Prostate gland (tissue), 2 donors: Measurements from ENCODE around the gene HS1BP3. TPM values are rescaled to one million over a fixed set of nuclear protein-coding genes. Genes with fewer than 3 reads are reported as not detected.

Experiments used
- DNase-seq: peaks from one replicate; pipeline ENCODE4 v3.0.0-alpha.2; 2019; ENCODE audit warnings: low spot score
- H3K27ac ChIP-seq, 2 donors: fragments of 200-600 bp; sonication (generic); 2 replicates each; pipeline ENCODE4 v1.5.1; 2017 to 2019
- H3K27me3 ChIP-seq: fragments of 200-600 bp; sonication (generic); replicated peaks from 2 replicates; pipeline ENCODE4 v1.5.1; 2019; ENCODE audit not compliant: insufficient read depth
- H3K36me3 ChIP-seq, 2 donors: fragments of 200-600 bp; sonication (generic); 1 replicate in 1 of 2; 2 replicates in 1 of 2; pipeline versions ENCODE4 v1.5.1 to v1.8.1; 2017 to 2019
- H3K4me1 ChIP-seq: fragments of 200-600 bp; sonication (generic); replicated peaks from 2 replicates; pipeline ENCODE4 v1.5.1; 2019
- H3K4me3 ChIP-seq, 2 donors: fragments of 200-600 bp; sonication (generic); 2 replicates each; pipeline ENCODE4 v1.5.1; 2017 to 2019
- H3K9me3 ChIP-seq: fragments of 200-600 bp; sonication (generic); 2 replicates; pipeline ENCODE4 v1.5.1; 2017
- CTCF ChIP-seq, 4 experiments: fragments of 200-600 bp in 2 of 4; fragments of 450-650 bp in 2 of 4; sonication (generic) in 2 of 4; IDR thresholded peaks; 1 replicate in 3 of 4; 2 replicates in 1 of 4; pipeline ENCODE4 v1.5.1; 2016 to 2019; ENCODE audit warnings: antibody characterized with exemption in 4 of 4, mild to moderate bottlenecking in 2 of 4, moderate library complexity in 2 of 4
- POLR2A ChIP-seq: fragments of 450-650 bp; IDR thresholded peaks from one replicate; pipeline ENCODE4 v1.6.1; 2016; ENCODE audit warnings: antibody characterized with exemption, mild to moderate bottlenecking
- POLR2AphosphoS5 ChIP-seq: sonication (generic); formaldehyde crosslinking; IDR thresholded peaks from one replicate; pipeline ENCODE4 v1.6.1; 2017; ENCODE audit warnings: antibody characterized with exemption
- WGBS: methylation state at CpG from one replicate; pipeline ENCODE4 v1.1.5; 2018; 5-methylcytosine and 5-hydroxymethylcytosine counted together
- intact Hi-C: fragments of 100-400 bp; cut with DNase I; formaldehyde crosslinking; loops from one replicate; pipeline ENCODE4 v1.14.2; 2022
- total RNA-seq, 2 donors: library from RNA; depleted of rRNA; stranded (reverse); fragments of >200 nt; gene quantifications; one replicate each; pipeline ENCODE4 v1.1.0, GENCODE V29; 2016

HS1BP3 gene
- total RNA-seq, 2 donors from 2014 or later, result 29.9 to 39.4 TPM

- H3K27me3 ChIP-seq, result no peaks in the 10 kb centered on the region
- WGBS, result 79% methylated on average over 17 of the region's 18 CpGs
- H3K36me3 ChIP-seq, result no peaks in the 10 kb centered on the region
- H3K4me1 ChIP-seq, result no peaks in the 10 kb centered on the region
- H3K9me3 ChIP-seq, result no peaks in the 10 kb centered on the region
- intact Hi-C loops, result no loop called here
- no peak overlapping the region for H3K27ac ChIP-seq
- TF ChIP-seq CTCF (IDR thresholded peaks at IDR 0.05), result no peak
- no peak for TF ChIP-seq POLR2A
- TF ChIP-seq POLR2AphosphoS5, result no peak
- DNase-seq, result no peak
- no peak overlapping the region for H3K4me3 ChIP-seq
Observed at GRCh38 chr2:20593072-20594034, 57.5 kb downstream of the HS1BP3 start.

GRCh38 chr2:20592106-20593071 lies 58.5 kb downstream of the HS1BP3 start:
- no peak overlapping the region for H3K27ac ChIP-seq
- no peaks in the 10 kb centered on the region for H3K36me3 ChIP-seq
- WGBS, result 87% methylated on average over 22 of the region's 22 CpGs
- no peaks in the 10 kb centered on the region for H3K27me3 ChIP-seq
- intact Hi-C loops, result no loop called here
- DNase-seq, result no peak
- TF ChIP-seq CTCF (IDR thresholded peaks at IDR 0.05), result no peak
- TF ChIP-seq POLR2AphosphoS5, result no peak
- TF ChIP-seq POLR2A, result no peak
- H3K4me1 ChIP-seq, result no peaks in the 10 kb centered on the region
- H3K4me3 ChIP-seq, result no peak overlapping the region
- H3K9me3 ChIP-seq, result no peaks in the 10 kb centered on the region

GRCh38 chr2:20590704-20591515 lies 60.0 kb downstream of the HS1BP3 start:
- no peak overlapping the region for H3K27ac ChIP-seq
- WGBS, result 63% methylated on average over 11 of the region's 11 CpGs
- no peaks in the 10 kb centered on the region for H3K27me3 ChIP-seq

More at GRCh38 chr2:20590704-20591515, 60.0 kb downstream of the HS1BP3 start:
- Histone ChIP-seq H3K4me1 (no peaks in the 10 kb centered on the region), H3K9me3 (no peaks in the 10 kb centered on the region), H3K4me3 (no peak overlapping the region), H3K36me3 (no peaks in the 10 kb centered on the region)
- DNase-seq, result no peak
- TF ChIP-seq POLR2A (no peak), POLR2AphosphoS5 (no peak), CTCF (IDR thresholded peaks at IDR 0.05) (no peak)
- intact Hi-C loops, result no loop called here
